ENCODE data around the gene PCSK6. TPM values are rescaled to one million over a fixed set of nuclear protein-coding genes. Genes with fewer than 3 reads are reported as not detected.

Gene PCSK6
- total RNA-seq, 1 donor, result 0.72 TPM

DNA sequence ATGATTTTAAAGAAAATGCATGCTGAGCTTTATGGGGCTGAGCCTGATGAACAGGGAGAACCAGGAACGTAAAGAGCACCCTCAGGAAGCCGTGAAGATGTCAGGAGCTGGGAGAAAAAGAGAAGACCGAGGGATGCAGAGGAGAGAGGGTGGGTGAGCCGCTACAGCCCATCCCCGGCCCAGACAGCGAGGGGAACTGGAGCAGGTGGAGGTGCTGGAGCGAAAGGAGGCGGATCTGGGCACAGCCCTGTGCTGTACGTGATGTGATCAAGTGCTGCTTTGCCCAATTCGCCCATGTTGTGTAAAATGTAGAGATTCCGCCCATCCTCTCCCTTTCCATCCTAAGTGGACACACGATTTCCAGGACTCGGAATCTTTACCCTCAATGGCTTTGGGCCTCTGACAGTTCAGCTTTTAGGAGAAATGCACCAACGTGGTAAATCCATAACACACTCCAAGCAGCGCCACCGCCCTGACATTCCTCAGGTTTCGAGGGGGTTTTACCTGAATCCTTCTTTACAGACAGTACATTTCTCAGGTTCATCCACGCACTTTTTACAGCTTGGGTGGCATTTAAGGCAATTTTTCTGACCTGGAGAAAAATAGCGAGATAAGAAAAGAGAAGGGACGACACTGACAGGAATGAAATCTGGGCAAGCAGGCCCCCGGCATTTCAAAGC is 167.4 kb downstream of the PCSK6 start:
- no peak overlapping the region for H3K27ac ChIP-seq (ENCODE audit: low read depth, low read length)
- TF ChIP-seq, protein P1, sequence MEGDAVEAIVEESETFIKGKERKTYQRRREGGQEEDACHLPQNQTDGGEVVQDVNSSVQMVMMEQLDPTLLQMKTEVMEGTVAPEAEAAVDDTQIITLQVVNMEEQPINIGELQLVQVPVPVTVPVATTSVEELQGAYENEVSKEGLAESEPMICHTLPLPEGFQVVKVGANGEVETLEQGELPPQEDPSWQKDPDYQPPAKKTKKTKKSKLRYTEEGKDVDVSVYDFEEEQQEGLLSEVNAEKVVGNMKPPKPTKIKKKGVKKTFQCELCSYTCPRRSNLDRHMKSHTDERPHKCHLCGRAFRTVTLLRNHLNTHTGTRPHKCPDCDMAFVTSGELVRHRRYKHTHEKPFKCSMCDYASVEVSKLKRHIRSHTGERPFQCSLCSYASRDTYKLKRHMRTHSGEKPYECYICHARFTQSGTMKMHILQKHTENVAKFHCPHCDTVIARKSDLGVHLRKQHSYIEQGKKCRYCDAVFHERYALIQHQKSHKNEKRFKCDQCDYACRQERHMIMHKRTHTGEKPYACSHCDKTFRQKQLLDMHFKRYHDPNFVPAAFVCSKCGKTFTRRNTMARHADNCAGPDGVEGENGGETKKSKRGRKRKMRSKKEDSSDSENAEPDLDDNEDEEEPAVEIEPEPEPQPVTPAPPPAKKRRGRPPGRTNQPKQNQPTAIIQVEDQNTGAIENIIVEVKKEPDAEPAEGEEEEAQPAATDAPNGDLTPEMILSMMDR (IDR thresholded peaks at IDR 0.05; ENCODE audit: extremely low read depth, low read depth, low read length), result no peak
- H3K4me3 ChIP-seq (ENCODE audit: insufficient read depth, low read length), result no peak overlapping the region
- no peaks in the 10 kb centered on the region for H3K36me3 ChIP-seq (ENCODE audit: insufficient read depth, low read length)
- H3K79me2 ChIP-seq (ENCODE audit: insufficient read depth, low read length), result no peaks in the 10 kb centered on the region
- no peaks in the 10 kb centered on the region for H3K9me3 ChIP-seq (ENCODE audit: low read depth, low read length)
- no peak overlapping the region for H2AFZ ChIP-seq (ENCODE audit: low read length)
- peak; percentile 30 for DNase-seq (ENCODE audit: insufficient read length, low spot score, missing footprints)
- no peaks in the 10 kb centered on the region for H4K20me1 ChIP-seq (ENCODE audit: insufficient read depth, low read length)
- no peak overlapping the region for H3K4me2 ChIP-seq (ENCODE audit: insufficient read depth, low read length)
- no peaks in the 10 kb centered on the region for H3K4me1 ChIP-seq (ENCODE audit: insufficient read depth, low read length)
- no peaks in the 10 kb centered on the region for H3K27me3 ChIP-seq (ENCODE audit: insufficient read depth, low read length)

- Histone ChIP-seq H3K4me1 (ENCODE audit: insufficient read depth, low read length) (no peaks in the 10 kb centered on the region), H3K27me3 (ENCODE audit: insufficient read depth, low read length) (no peaks in the 10 kb centered on the region), H3K9me3 (ENCODE audit: low read depth, low read length) (no peaks in the 10 kb centered on the region), H3K27ac (ENCODE audit: low read depth, low read length) (no peak overlapping the region), H3K4me2 (ENCODE audit: insufficient read depth, low read length) (peak overlapping the region; percentile 45), H3K79me2 (ENCODE audit: insufficient read depth, low read length) (no peaks in the 10 kb centered on the region), H2AFZ (ENCODE audit: low read length) (peak overlapping the region; percentile 8), H3K36me3 (ENCODE audit: insufficient read depth, low read length) (no peaks in the 10 kb centered on the region), H3K4me3 (ENCODE audit: insufficient read depth, low read length) (no peak overlapping the region), H4K20me1 (ENCODE audit: insufficient read depth, low read length) (no peaks in the 10 kb centered on the region)
- peak; percentile 77 for DNase-seq (ENCODE audit: insufficient read length, low spot score, missing footprints)
- TF ChIP-seq, protein P1 (IDR thresholded peaks at IDR 0.05; ENCODE audit: extremely low read depth, low read depth, low read length), result peak; percentile 47
These were observed 168.9 kb downstream of the PCSK6 start for GRCh38 chr15:101320501-101321052.

DNA sequence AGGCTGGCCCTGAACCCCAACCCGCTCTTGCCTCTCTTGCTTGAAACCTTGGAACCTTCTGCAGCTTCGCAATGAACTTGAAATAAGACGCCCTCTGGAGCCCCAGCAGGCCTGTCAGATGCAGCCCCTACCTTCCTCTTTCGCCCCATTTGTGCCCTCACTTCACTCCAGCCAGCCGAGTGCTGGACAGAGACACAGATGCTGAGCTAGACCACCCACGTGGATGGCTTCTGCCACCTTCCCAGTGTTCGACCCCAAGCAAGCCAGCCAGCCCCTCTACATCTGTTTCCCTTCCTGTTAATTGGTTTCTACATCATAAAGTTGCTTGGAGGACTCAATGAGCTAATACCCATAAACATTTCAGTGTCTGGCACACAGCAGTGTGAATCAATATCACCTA is 170.7 kb downstream of the PCSK6 start:
- no peak overlapping the region for H3K4me2 ChIP-seq (ENCODE audit: insufficient read depth, low read length)
- DNase-seq (ENCODE audit: insufficient read length, low spot score, missing footprints), result peak; percentile 65
- H3K79me2 ChIP-seq (ENCODE audit: insufficient read depth, low read length), result no peaks in the 10 kb centered on the region
- no peak overlapping the region for H3K27ac ChIP-seq (ENCODE audit: low read depth, low read length)
- no peaks in the 10 kb centered on the region for H3K4me1 ChIP-seq (ENCODE audit: insufficient read depth, low read length)
- no peaks in the 10 kb centered on the region for H3K27me3 ChIP-seq (ENCODE audit: insufficient read depth, low read length)
- H3K4me3 ChIP-seq (ENCODE audit: insufficient read depth, low read length), result no peak overlapping the region
- H4K20me1 ChIP-seq (ENCODE audit: insufficient read depth, low read length), result no peaks in the 10 kb centered on the region
- H3K9me3 ChIP-seq (ENCODE audit: low read depth, low read length), result no peaks in the 10 kb centered on the region
- H2AFZ ChIP-seq (ENCODE audit: low read length), result no peak overlapping the region
- no peaks in the 10 kb centered on the region for H3K36me3 ChIP-seq (ENCODE audit: insufficient read depth, low read length)
- TF ChIP-seq, protein P1 (IDR thresholded peaks at IDR 0.05; ENCODE audit: extremely low read depth, low read depth, low read length), result no peak

DNA sequence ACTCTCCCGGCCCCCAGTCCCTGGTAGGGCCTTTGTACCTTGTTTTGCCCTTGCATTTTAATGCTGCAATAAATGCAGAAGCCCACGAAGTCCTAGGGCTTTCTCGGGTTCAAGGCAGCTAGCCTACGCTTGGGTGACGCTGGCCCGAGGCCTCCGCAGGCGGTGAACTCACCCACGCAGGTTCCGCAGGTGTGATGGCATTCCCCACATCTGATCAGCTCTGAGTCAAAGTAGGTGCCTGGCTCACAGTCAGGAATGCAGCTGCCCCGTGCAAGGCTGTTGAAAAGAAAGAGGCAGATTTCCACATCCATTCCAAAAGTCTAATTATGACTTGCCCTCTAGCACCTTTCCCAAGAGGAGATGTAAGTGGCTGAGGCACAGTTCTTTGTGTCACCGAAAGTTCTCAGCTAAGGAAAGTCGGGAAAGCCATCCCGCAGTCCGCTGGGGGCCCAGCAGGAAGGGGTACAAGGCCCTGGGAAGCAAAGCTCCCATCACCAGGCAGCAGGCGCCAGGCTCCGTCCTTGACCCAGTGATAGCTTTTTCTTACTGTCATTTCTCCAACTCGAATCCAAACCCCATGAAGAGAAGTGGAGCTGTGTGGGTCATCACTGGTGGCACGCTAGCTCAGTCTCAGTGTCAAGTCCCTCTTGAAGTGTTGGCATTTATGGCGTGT is 171.2 kb downstream of the PCSK6 start:
- no peak overlapping the region for H3K4me2 ChIP-seq (ENCODE audit: insufficient read depth, low read length)
- DNase-seq (ENCODE audit: insufficient read length, low spot score, missing footprints), result peak; percentile 23
- no peaks in the 10 kb centered on the region for H4K20me1 ChIP-seq (ENCODE audit: insufficient read depth, low read length)
- no peak overlapping the region for H2AFZ ChIP-seq (ENCODE audit: low read length)
- H3K4me1 ChIP-seq (ENCODE audit: insufficient read depth, low read length), result no peaks in the 10 kb centered on the region
- no peaks in the 10 kb centered on the region for H3K27me3 ChIP-seq (ENCODE audit: insufficient read depth, low read length)
- no peaks in the 10 kb centered on the region for H3K9me3 ChIP-seq (ENCODE audit: low read depth, low read length)
- H3K27ac ChIP-seq (ENCODE audit: low read depth, low read length), result no peak overlapping the region
- TF ChIP-seq, protein P1 (IDR thresholded peaks at IDR 0.05; ENCODE audit: extremely low read depth, low read depth, low read length), result no peak
- H3K79me2 ChIP-seq (ENCODE audit: insufficient read depth, low read length), result no peaks in the 10 kb centered on the region
- H3K4me3 ChIP-seq (ENCODE audit: insufficient read depth, low read length), result no peak overlapping the region
- H3K36me3 ChIP-seq (ENCODE audit: insufficient read depth, low read length), result no peaks in the 10 kb centered on the region

Data from osteoblast (primary cell).